GM21786 (cell line): ENCODE data around the gene TNNC1.

Experiments
- ATAC-seq: cut with Tn5 transposase; IDR thresholded peaks from one replicate; pipeline ENCODE4 v1.9.1; 2021; ENCODE audit not compliant: unreplicated experiment

TNNC1 gene

GRCh38 chr3:52402706-52403270 lies 51.1 kb downstream of the TNNC1 start:
- ATAC-seq: no peak

GRCh38 chr3:52402101-52402521 lies 51.7 kb downstream of the TNNC1 start:
- no peak for ATAC-seq

GRCh38 chr3:52401551-52401950 lies 52.3 kb downstream of the TNNC1 start:
- ATAC-seq: no peak
